Hair follicle dermal papilla cell (primary cell): Measurements from ENCODE around the gene TMPRSS12. TPM values are rescaled to one million over a fixed set of nuclear protein-coding genes. Genes with fewer than 3 reads are reported as not detected.

ENCODE experiments used
- small RNA-seq: library from RNA; depleted of rRNA; stranded (forward); fragments of <200 nt; gene quantifications from one replicate; pipeline ENCODE3, GENCODE V24; 2012
- total RNA-seq: library from RNA; depleted of rRNA; stranded (reverse); fragments of >200 nt; gene quantifications from 2 replicates; pipeline ENCODE4 v1.2.3, GENCODE V29; 2012

The TMPRSS12 gene, protein sequence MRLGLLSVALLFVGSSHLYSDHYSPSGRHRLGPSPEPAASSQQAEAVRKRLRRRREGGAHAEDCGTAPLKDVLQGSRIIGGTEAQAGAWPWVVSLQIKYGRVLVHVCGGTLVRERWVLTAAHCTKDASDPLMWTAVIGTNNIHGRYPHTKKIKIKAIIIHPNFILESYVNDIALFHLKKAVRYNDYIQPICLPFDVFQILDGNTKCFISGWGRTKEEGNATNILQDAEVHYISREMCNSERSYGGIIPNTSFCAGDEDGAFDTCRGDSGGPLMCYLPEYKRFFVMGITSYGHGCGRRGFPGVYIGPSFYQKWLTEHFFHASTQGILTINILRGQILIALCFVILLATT
- not detected in 2 replicates for total RNA-seq

DNA sequence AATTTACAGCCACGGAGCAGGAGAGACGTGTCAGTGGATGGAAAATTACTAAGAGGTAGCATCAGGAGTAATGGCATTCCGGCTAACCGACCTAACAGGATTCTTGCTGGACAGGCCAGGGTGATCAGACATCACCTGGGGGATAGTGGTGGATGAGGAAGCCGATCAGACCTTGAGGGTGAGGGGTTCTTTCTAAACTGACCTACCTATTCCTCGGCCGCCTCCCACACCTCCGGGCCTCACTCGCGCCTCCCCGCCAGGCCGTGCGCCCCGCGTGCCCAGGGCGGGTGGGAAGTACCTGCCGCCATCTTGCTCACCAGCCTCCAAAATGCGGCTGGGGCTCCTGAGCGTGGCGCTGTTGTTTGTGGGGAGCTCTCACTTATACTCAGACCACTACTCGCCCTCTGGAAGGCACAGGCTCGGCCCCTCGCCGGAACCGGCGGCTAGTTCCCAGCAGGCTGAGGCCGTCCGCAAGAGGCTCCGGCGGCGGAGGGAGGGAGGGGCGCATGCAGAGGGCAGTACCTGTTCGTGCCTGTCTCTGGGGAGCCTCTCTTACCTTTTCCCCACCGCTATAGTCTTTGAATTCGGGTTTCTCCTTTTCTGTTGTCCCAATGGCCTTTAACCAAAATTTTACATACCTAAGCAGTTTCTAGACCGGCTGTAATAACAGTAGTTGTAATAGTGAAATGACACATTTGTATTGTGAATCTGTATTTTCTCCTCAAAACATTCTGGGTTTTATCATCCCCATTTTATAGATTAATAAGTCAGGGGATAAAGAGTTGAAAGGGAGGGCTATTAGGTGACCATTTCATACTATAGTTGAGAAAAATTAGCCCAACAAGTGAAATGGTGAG is at the start of gene TMPRSS12:
Gene TMPRSS12 (plus strand): TSS at position 290 of the 857 bp plus-strand sequence. CDS start 39 bp downstream, at position 329.

Small RNA genes within 50 kb of the gene (small RNA-seq; reads per million reads assigned to genes)
- not detected for gene AC013244.2
- gene RN7SL519P = not detected

Other genes starting within 250 kb of the TMPRSS12 start
- gene ATF1, start 78.8 kb upstream of the TMPRSS12 start, total RNA-seq = 21.9 and 34.7 TPM in 2 replicates
- not detected in 2 replicates for gene HIGD1C, start 109.6 kb downstream of the TMPRSS12 start, total RNA-seq
- gene SLC11A2, start 183.5 kb downstream of the TMPRSS12 start, total RNA-seq = 62.9 and 64.4 TPM in 2 replicates
- gene LETMD1, start 205.4 kb downstream of the TMPRSS12 start, total RNA-seq = 40.0 and 40.9 TPM in 2 replicates
- gene CSRNP2, start 240.7 kb downstream of the TMPRSS12 start, total RNA-seq = 23.0 and 25.0 TPM in 2 replicates